Endothelial cell of umbilical vein (primary cell): Measurements from ENCODE around the gene ALDH1L1.

Experiments
- GATA2 ChIP-seq: IDR thresholded peaks from 2 replicates; pipeline ENCODE4 v1.7.0; 2011; ENCODE audit warnings: low read depth, mild to moderate bottlenecking, moderate library complexity, mixed read lengths, low read length; ENCODE audit not compliant: insufficient read length, insufficient read depth
- TF ChIP-seq, protein P1 (sequence below), 2 donors: IDR thresholded peaks; 1 replicate in 1 of 2; 2 replicates in 1 of 2; pipeline ENCODE4 v1.5.1; 2011; ENCODE audit warnings: low read length in 2 of 2, mild to moderate bottlenecking in 2 of 2, moderate library complexity in 2 of 2, control low read depth in 1 of 2, inconsistent platforms in 1 of 2, low read depth in 1 of 2; ENCODE audit not compliant: insufficient read depth in 1 of 2; ENCODE audit errors: extremely low read depth in 1 of 2
- TF ChIP-seq, protein P2 (sequence below): IDR thresholded peaks from 2 replicates; pipeline ENCODE4 v1.6.1; 2011; ENCODE audit not compliant: insufficient read depth, insufficient read length

DNA sequence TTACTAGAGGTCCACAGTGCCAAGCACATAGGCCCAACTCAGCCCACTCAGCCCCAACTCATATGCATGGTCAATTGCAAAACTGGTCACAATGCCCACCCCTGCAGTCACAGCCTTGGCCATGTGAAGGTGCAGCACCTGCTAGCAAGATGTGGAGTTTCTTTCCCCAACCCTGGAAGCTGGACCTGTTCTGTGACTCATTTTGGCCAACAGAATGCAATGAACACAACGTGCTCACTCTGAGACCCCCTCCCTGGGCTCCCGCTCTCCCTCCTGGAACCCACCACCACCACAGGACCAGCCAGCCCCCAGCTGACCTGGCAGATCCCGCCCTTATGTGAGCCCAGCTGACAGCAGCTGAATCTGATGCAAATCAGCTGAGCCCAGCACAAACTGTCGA, 34.4 kb downstream of the ALDH1L1 start:
- TF ChIP-seq, protein P1, sequence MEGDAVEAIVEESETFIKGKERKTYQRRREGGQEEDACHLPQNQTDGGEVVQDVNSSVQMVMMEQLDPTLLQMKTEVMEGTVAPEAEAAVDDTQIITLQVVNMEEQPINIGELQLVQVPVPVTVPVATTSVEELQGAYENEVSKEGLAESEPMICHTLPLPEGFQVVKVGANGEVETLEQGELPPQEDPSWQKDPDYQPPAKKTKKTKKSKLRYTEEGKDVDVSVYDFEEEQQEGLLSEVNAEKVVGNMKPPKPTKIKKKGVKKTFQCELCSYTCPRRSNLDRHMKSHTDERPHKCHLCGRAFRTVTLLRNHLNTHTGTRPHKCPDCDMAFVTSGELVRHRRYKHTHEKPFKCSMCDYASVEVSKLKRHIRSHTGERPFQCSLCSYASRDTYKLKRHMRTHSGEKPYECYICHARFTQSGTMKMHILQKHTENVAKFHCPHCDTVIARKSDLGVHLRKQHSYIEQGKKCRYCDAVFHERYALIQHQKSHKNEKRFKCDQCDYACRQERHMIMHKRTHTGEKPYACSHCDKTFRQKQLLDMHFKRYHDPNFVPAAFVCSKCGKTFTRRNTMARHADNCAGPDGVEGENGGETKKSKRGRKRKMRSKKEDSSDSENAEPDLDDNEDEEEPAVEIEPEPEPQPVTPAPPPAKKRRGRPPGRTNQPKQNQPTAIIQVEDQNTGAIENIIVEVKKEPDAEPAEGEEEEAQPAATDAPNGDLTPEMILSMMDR (IDR thresholded peaks at IDR 0.05; ENCODE audit: extremely low read depth in 1 of 2, insufficient read depth in 1 of 2, low read depth in 1 of 2, low read length in 2 of 2): no peak
- TF ChIP-seq, protein P2, sequence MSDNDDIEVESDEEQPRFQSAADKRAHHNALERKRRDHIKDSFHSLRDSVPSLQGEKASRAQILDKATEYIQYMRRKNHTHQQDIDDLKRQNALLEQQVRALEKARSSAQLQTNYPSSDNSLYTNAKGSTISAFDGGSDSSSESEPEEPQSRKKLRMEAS: no peak
- TF ChIP-seq GATA2: no peak
